Measurements from ENCODE around the gene CDK19.

GRCh38 chr6:110658631-110659211 lies 156.5 kb downstream of the CDK19 start:
- TF ChIP-seq CTCF (IDR thresholded peaks at IDR 0.05) (no peak), SMAD3 (CRISPR knock-in tag; IDR thresholded peaks at IDR 0.05; ENCODE audit: borderline replicate concordance) (no peak), MAX (CRISPR knock-in tag; IDR thresholded peaks at IDR 0.05) (no peak), SOX15 (CRISPR knock-in tag; IDR thresholded peaks at IDR 0.05) (no peak), SP1 (CRISPR knock-in tag; conservative IDR thresholded peaks at IDR 0.05) (no peak), ELF4 (CRISPR knock-in tag; IDR thresholded peaks at IDR 0.05; ENCODE audit: low read depth) (no peak), RELA (CRISPR knock-in tag; IDR thresholded peaks at IDR 0.05; ENCODE audit: borderline replicate concordance) (no peak), IRF1 (CRISPR knock-in tag; IDR thresholded peaks at IDR 0.05) (no peak), ARID4B (CRISPR knock-in tag; IDR thresholded peaks at IDR 0.05; ENCODE audit: borderline replicate concordance) (no peak), USF2 (CRISPR knock-in tag; IDR thresholded peaks at IDR 0.05) (no peak), PREB (CRISPR knock-in tag; IDR thresholded peaks at IDR 0.05; ENCODE audit: borderline replicate concordance) (no peak)

Data from WTC11 (cell line).